Natural killer cell (primary cell): ENCODE results near the gene EHD1. TPM values are rescaled to one million over a fixed set of nuclear protein-coding genes. Genes with fewer than 3 reads are reported as not detected.

ENCODE experiments used
- ATAC-seq, 3 donors: fragments of 150-1000 bp in 2 of 3; fragments of 200-7000 bp in 1 of 3; cut with Tn5 transposase; 1 replicate in 1 of 3; 2 replicates in 2 of 3; pipeline ENCODE4 v1.10.0; 2021; ENCODE audit warnings: mild to moderate bottlenecking in 2 of 3, moderate library complexity in 2 of 3
- DNase-seq, 2 donors: peaks; one replicate each; pipeline versions ENCODE4 v3.0.0 to v3.0.0-alpha.2; 2013 to 2021; ENCODE audit warnings: mixed read lengths in 1 of 2
- H3K27ac ChIP-seq: one replicate; pipeline ENCODE4 v1.5.1; 2013; ENCODE audit warnings: mild to moderate bottlenecking, low read length
- H3K27me3 ChIP-seq: one replicate; pipeline ENCODE4 v1.6.1; 2013; ENCODE audit warnings: low read length; ENCODE audit not compliant: control insufficient read depth, insufficient read depth
- H3K36me3 ChIP-seq: one replicate; pipeline ENCODE4 v1.6.1; 2013; ENCODE audit warnings: low read length; ENCODE audit not compliant: control insufficient read depth, insufficient read depth
- H3K4me1 ChIP-seq: one replicate; pipeline ENCODE4 v1.6.1; 2013; ENCODE audit warnings: low read length; ENCODE audit not compliant: control insufficient read depth, insufficient read depth
- H3K4me3 ChIP-seq: one replicate; pipeline ENCODE4 v1.5.1; 2013; ENCODE audit warnings: low read length
- H3K9me3 ChIP-seq: one replicate; pipeline ENCODE4 v1.6.1; 2013; ENCODE audit warnings: low read length; ENCODE audit not compliant: control insufficient read depth, insufficient read depth
- H3K27ac Mint-ChIP-seq, 2 donors: one replicate each; pipeline ENCODE4 v1.8.0; 2022; ENCODE audit warnings: mild to moderate bottlenecking in 2 of 2, mixed read lengths in 2 of 2, moderate library complexity in 1 of 2
- H3K27me3 Mint-ChIP-seq, 2 donors: one replicate each; pipeline ENCODE4 v1.8.0; 2022; ENCODE audit warnings: low read depth in 2 of 2, mixed read lengths in 2 of 2
- H3K36me3 Mint-ChIP-seq: one replicate; pipeline ENCODE4 v1.8.0; 2022; ENCODE audit warnings: mixed read lengths
- H3K4me1 Mint-ChIP-seq, 2 donors: one replicate each; pipeline ENCODE4 v1.8.0; 2022; ENCODE audit warnings: mixed read lengths in 2 of 2
- H3K4me3 Mint-ChIP-seq: one replicate; pipeline ENCODE4 v1.8.0; 2022; ENCODE audit warnings: mild to moderate bottlenecking, moderate library complexity, mixed read lengths
- H3K9me3 Mint-ChIP-seq, 2 donors: one replicate each; pipeline ENCODE4 v1.8.0; 2022; ENCODE audit warnings: mixed read lengths in 2 of 2
- CTCF ChIP-seq: fragments of 200-600 bp; IDR thresholded peaks from one replicate; pipeline ENCODE4 v1.8.0; 2022; ENCODE audit warnings: antibody characterized with exemption
- WGBS: methylation state at CpG from one replicate; pipeline ENCODE4 v1.1.7; 2013; ENCODE audit warnings: missing lambda C conversion rate; ENCODE audit not compliant: insufficient coverage; 5-methylcytosine and 5-hydroxymethylcytosine counted together
- intact Hi-C: fragments of 100-400 bp; cut with micrococcal nuclease; formaldehyde crosslinking; loops from one replicate; pipeline ENCODE4 v1.14.2; 2022
- total RNA-seq, 4 donors: library from RNA; stranded (reverse); fragments of 120-200 nt in 1 of 4; gene quantifications; one replicate each; pipeline versions ENCODE4 v1.2.3 to v1.2.4, GENCODE V29; 2013 to 2022

The EHD1 gene
- total RNA-seq, 3 donors from 2014 or later (not counting 1 experiment from before 2014, with no cell fraction given): 218 to 246 (median 225) TPM

GRCh38 chr11:64877390-64878222, 815 bp downstream of the EHD1 start:
- Mint-ChIP-seq H3K27ac (peak overlapping the region; percentile 95), H3K27me3 (no peaks in the 10 kb centered on the region), H3K4me1 (peaks cover 60 to 77% of the 10 kb centered on the region in 2 donors), H3K4me3 (peak overlapping the region; percentile 98), H3K9me3 (no peaks in the 10 kb centered on the region), H3K36me3 (no peaks in the 10 kb centered on the region)
- Histone ChIP-seq H3K36me3 (peaks cover 26% of the 10 kb centered on the region), H3K27ac (peak overlapping the region; percentile 61), H3K4me3 (peak overlapping the region; percentile 73), H3K4me1 (peaks cover 78% of the 10 kb centered on the region), H3K27me3 (no peaks in the 10 kb centered on the region), H3K9me3 (no peaks in the 10 kb centered on the region)
- TF ChIP-seq CTCF: no peak
- under 1% methylated on average over 39 of the region's 41 CpGs for WGBS
- ATAC-seq (peak in 2 of 3 donors; percentile 0 to 1), DNase-seq (peak in 1 of 2 donors; percentile 47)
- intact Hi-C loops: loop anchor here (1.0 to 2.0 kb wide), 3 partner anchors 7 to 99 kb away; partner anchors contain the start of gene SF1

DNA sequence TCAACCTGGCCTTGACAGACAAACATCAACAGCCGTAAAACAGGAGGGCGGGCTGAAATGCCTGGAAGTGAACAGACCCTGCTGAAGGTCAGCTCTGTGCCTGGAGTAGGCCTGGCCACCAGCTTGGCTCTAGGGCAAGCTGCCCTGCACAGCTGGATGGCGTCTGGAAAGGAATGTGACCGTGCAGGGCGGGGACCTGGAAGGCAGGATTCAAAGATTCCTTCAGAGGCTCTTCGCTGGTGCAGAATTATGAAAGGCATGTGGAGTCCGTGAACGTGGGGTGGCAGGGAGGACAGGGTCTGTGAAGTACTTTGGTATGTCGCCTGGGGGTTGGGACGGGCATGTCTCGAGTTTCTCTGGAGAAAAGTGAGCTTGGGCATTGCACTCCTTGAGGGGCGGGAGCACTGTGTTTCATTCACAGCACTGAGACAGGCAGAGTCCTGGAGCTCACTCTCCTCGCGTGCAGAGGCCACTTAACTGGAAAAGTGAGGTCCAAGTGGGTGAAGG, 1.5 kb downstream of the EHD1 start:
- Histone ChIP-seq H3K36me3 (peaks cover 34% of the 10 kb centered on the region), H3K4me3 (peak overlapping the region; percentile 73), H3K4me1 (peaks cover 85% of the 10 kb centered on the region), H3K9me3 (no peaks in the 10 kb centered on the region), H3K27me3 (no peaks in the 10 kb centered on the region), H3K27ac (peak overlapping the region; percentile 61)
- no peaks in the 10 kb centered on the region for H3K36me3 Mint-ChIP-seq
- H3K9me3 Mint-ChIP-seq: no peaks in the 10 kb centered on the region
- WGBS: 39% methylated on average over 14 of the region's 14 CpGs
- ATAC-seq (no peak), DNase-seq (no peak)
- no peaks in the 10 kb centered on the region for H3K27me3 Mint-ChIP-seq
- peaks cover 62 to 78% of the 10 kb centered on the region in 2 donors for H3K4me1 Mint-ChIP-seq
- H3K4me3 Mint-ChIP-seq: peak overlapping the region; percentile 98
- no peak for TF ChIP-seq CTCF
- peak overlapping the region; percentile 95 for H3K27ac Mint-ChIP-seq
- intact Hi-C loops: no loop called here

GRCh38 chr11:64876229-64876750, 2.1 kb downstream of the EHD1 start:
- peak in 1 of 2 donors; percentile 52 for DNase-seq
- Mint-ChIP-seq H3K9me3 (no peaks in the 10 kb centered on the region), H3K4me3 (peak overlapping the region; percentile 98), H3K27me3 (no peaks in the 10 kb centered on the region), H3K36me3 (no peaks in the 10 kb centered on the region), H3K27ac (peak overlapping the region; percentile 95), H3K4me1 (peaks cover 66 to 83% of the 10 kb centered on the region in 2 donors)
- TF ChIP-seq CTCF: no peak
- H3K4me3 ChIP-seq: peak overlapping the region; percentile 73
- peaks cover 40% of the 10 kb centered on the region for H3K36me3 ChIP-seq
- no peaks in the 10 kb centered on the region for H3K9me3 ChIP-seq
- intact Hi-C loops: no loop called here
- no peaks in the 10 kb centered on the region for H3K27me3 ChIP-seq
- WGBS: 19% methylated on average over 11 of the region's 11 CpGs
- ATAC-seq: no peak
- peaks cover 89% of the 10 kb centered on the region for H3K4me1 ChIP-seq
- H3K27ac ChIP-seq: peak overlapping the region; percentile 61
